PC-9 (cell line): ENCODE data around the gene TBRG4. TPM values are rescaled to one million over a fixed set of nuclear protein-coding genes. Genes with fewer than 3 reads are reported as not detected.

Source experiments
- BruUV-seq: library from RNA; stranded (reverse); fragments of 400-500 nt; replicated peaks from 2 replicates; lab custom pipeline; 2021; lab: Mats Ljungman, UMichigan
- CTCF ChIA-PET: fragments of 300-600 bp; sonication (Branson Sonifier 250); formaldehyde crosslinking; loops from one replicate; lab custom pipeline; 2022; ENCODE audit warnings: antibody characterized with exemption; lab: Charles Lee
- POLR2A ChIA-PET: fragments of 300-600 bp; sonication (Branson Sonifier 250); formaldehyde crosslinking; loops from one replicate; lab custom pipeline; 2022; ENCODE audit warnings: antibody characterized with exemption; ENCODE audit not compliant: unreplicated experiment; lab: Charles Lee
- DNase-seq, 2 experiments: peaks; one replicate each; pipeline versions ENCODE4 v3.0.0 to v3.0.0-alpha.2; 2015 to 2022; ENCODE audit warnings: mixed read lengths in 1 of 2
- H2AFZ ChIP-seq: fragments of 200-600 bp; sonication (generic); 2 replicates; pipeline ENCODE4 v1.8.1; 2017; ENCODE audit warnings: antibody characterized with exemption
- H3F3A ChIP-seq: fragments of 200-600 bp; sonication (generic); 2 replicates; pipeline ENCODE4 v1.8.1; 2017; ENCODE audit warnings: antibody characterized with exemption, mild to moderate bottlenecking, low read depth; ENCODE audit not compliant: insufficient read depth
- H3K27ac ChIP-seq: fragments of 200-600 bp; sonication (generic); 2 replicates; pipeline ENCODE4 v1.6.1; 2016; ENCODE audit warnings: mixed run types
- H3K27me3 ChIP-seq: fragments of 200-600 bp; sonication (generic); 2 replicates; pipeline ENCODE4 v1.6.1; 2016; ENCODE audit warnings: low read depth, mixed run types; ENCODE audit not compliant: insufficient read depth
- H3K36me3 ChIP-seq: fragments of 200-600 bp; sonication (generic); 2 replicates; pipeline ENCODE4 v1.6.1; 2016; ENCODE audit warnings: low read depth, mixed run types
- H3K4me1 ChIP-seq: fragments of 200-600 bp; sonication (generic); replicated peaks from 2 replicates; pipeline ENCODE4 v1.6.1; 2016; ENCODE audit warnings: mixed run types; ENCODE audit not compliant: insufficient read depth
- H3K4me2 ChIP-seq: fragments of 200-600 bp; sonication (generic); 2 replicates; pipeline ENCODE4 v1.6.1; 2017; ENCODE audit warnings: mixed run types
- H3K4me3 ChIP-seq: fragments of 200-600 bp; sonication (generic); 2 replicates; pipeline ENCODE4 v1.6.1; 2016; ENCODE audit warnings: mixed run types
- H3K79me2 ChIP-seq: fragments of 200-600 bp; sonication (generic); 2 replicates; pipeline ENCODE4 v1.6.1; 2017; ENCODE audit warnings: low read depth, mixed run types
- H3K9me2 ChIP-seq: fragments of 200-600 bp; sonication (generic); 2 replicates; pipeline ENCODE4 v1.8.1; 2017; ENCODE audit warnings: mild to moderate bottlenecking; ENCODE audit not compliant: insufficient read depth
- H3K9me3 ChIP-seq: fragments of 200-600 bp; sonication (generic); 2 replicates; pipeline ENCODE4 v1.8.1; 2016; ENCODE audit warnings: low read depth; ENCODE audit not compliant: insufficient read depth
- H4K20me1 ChIP-seq: fragments of 200-600 bp; sonication (generic); 2 replicates; pipeline ENCODE4 v1.8.1; 2017; ENCODE audit not compliant: insufficient read depth
- EZH2 ChIP-seq: fragments of 200-600 bp; sonication (generic); IDR thresholded peaks from 2 replicates; pipeline ENCODE4 v1.8.0; 2017; ENCODE audit warnings: antibody characterized with exemption, low read depth
- intact Hi-C: fragments of 100-400 bp; cut with micrococcal nuclease; formaldehyde crosslinking; loops from one replicate; pipeline ENCODE4 v1.10.0; 2022; ENCODE audit not compliant: unreplicated experiment
- total RNA-seq: library from RNA; stranded (reverse); gene quantifications from 2 replicates; pipeline ENCODE4 v1.2.3, GENCODE V29; 2021
- TF ChIP-seq, protein P1 (sequence below): fragments of 200-600 bp; sonication (generic); conservative IDR thresholded peaks from 2 replicates; pipeline ENCODE4 v1.6.1; 2017; ENCODE audit warnings: mixed run types, antibody characterized with exemption, mild to moderate bottlenecking, moderate library complexity

TBRG4 gene
- total RNA-seq, 1 experiment from 2014 or later, result 120 TPM

DNA sequence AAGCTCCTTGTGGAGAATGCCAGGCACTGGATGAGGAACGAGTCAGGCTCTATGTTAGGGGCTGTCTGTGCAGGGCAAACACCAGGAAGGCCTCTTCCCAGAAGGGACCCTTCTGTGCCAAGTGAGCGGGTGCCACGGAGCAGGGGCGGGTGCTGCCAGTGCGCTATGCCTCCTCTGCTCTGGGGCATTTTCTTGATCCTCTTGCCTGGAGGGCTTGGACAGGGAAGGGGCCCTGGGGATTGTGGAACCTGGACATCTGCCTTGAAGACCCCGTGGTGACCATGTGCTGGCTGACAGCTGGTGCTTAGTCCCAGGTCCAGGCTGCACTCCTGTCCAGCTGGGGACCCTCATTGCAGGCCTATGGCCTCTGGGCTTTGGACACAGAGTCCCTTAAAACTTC is 15.4 kb upstream of the TBRG4 start:
- ChIA-PET POLR2A (no interaction called here), CTCF (interaction anchor here (0.6 kb wide), 1 partner anchor 270 kb away, joined by 3 read pairs; no protein-coding TSS in a partner anchor)
- H3K4me1 ChIP-seq, result no peaks in the 10 kb centered on the region
- H3K27me3 ChIP-seq, result peaks cover 6% of the 10 kb centered on the region
- H3K9me3 ChIP-seq, result no peaks in the 10 kb centered on the region
- H3K4me2 ChIP-seq, result no peak overlapping the region
- H4K20me1 ChIP-seq, result no peaks in the 10 kb centered on the region
- H2AFZ ChIP-seq, result no peak overlapping the region
- no TSS peak for BruUV-seq
- intact Hi-C loops, result no loop called here
- no peak overlapping the region for H3K27ac ChIP-seq
- H3K4me3 ChIP-seq, result no peak overlapping the region
- H3K79me2 ChIP-seq, result no peaks in the 10 kb centered on the region
- DNase-seq, result no peak
- H3K36me3 ChIP-seq, result no peaks in the 10 kb centered on the region
- H3K9me2 ChIP-seq, result no peaks in the 10 kb centered on the region
- no peak for TF ChIP-seq EZH2
- TF ChIP-seq, protein P1, sequence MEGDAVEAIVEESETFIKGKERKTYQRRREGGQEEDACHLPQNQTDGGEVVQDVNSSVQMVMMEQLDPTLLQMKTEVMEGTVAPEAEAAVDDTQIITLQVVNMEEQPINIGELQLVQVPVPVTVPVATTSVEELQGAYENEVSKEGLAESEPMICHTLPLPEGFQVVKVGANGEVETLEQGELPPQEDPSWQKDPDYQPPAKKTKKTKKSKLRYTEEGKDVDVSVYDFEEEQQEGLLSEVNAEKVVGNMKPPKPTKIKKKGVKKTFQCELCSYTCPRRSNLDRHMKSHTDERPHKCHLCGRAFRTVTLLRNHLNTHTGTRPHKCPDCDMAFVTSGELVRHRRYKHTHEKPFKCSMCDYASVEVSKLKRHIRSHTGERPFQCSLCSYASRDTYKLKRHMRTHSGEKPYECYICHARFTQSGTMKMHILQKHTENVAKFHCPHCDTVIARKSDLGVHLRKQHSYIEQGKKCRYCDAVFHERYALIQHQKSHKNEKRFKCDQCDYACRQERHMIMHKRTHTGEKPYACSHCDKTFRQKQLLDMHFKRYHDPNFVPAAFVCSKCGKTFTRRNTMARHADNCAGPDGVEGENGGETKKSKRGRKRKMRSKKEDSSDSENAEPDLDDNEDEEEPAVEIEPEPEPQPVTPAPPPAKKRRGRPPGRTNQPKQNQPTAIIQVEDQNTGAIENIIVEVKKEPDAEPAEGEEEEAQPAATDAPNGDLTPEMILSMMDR, result no peak
- H3F3A ChIP-seq, result no peaks in the 10 kb centered on the region

DNA sequence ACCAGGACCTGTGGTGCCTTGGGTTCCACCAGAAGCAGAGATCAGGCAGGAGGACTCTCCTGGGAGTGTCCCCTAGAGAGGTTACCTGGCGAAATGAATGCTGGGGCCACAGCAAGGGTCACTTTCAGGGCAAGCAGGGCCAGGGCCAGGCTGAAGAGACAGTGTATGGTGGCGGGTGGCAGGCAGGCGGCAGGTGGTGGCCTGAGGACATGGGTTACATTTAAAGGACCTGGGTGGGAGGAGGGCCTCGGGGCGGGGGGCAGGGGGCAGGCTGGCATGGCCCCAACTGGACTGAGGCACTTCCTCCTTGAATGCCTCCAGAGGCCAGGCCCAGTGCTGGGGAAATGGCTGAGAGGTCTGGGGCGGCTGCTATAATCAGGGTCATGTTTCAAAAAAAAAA is 14.7 kb upstream of the TBRG4 start:
- CTCF ChIA-PET, result no interaction called here
- Histone ChIP-seq H3F3A (no peaks in the 10 kb centered on the region), H4K20me1 (no peaks in the 10 kb centered on the region), H3K27ac (no peak overlapping the region), H2AFZ (no peak overlapping the region), H3K9me2 (no peaks in the 10 kb centered on the region), H3K27me3 (peaks cover 6% of the 10 kb centered on the region), H3K9me3 (no peaks in the 10 kb centered on the region), H3K4me3 (no peak overlapping the region), H3K4me1 (no peaks in the 10 kb centered on the region), H3K4me2 (no peak overlapping the region), H3K36me3 (no peaks in the 10 kb centered on the region), H3K79me2 (no peaks in the 10 kb centered on the region)
- intact Hi-C loops, result no loop called here
- POLR2A ChIA-PET, result no interaction called here
- DNase-seq, result no peak
- TF ChIP-seq, protein P1, result no peak
- TF ChIP-seq EZH2, result no peak
- no TSS peak for BruUV-seq

DNA sequence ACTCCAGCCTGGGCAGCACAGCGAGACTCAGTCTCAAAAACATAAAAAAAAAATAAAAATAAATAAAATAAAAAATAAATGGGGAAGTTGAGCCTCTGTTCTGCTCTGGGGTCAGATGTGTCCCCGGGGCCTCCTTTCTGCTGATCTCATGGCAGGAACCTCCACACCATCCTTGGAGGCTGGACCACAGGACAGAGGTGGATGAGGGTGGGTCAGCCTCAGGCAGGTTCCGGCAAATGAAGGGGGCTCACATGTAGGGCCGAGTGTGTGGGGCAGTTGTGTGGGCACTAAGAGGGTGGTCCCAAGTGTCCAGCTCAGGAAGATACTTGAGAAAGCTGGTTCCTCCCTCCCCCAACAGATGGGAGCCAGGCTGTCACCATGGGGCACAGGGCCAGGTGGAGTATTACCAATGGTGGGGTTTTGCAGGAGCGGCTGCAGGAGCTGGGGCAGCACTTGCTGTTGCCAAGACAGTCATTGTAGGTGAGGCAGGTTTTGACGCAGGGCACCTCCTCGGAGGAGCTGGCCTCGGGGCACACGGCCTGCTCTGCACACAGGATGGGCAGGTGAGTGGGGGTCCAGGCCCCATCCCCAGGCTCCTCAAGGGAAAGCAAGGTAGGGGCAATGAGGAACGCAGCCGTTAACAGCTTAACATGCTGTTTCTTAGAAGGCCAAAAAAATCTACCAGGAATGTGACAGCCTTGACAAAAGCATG is 13.9 kb upstream of the TBRG4 start:
- no TSS peak for BruUV-seq
- ChIA-PET CTCF (interaction anchor here (0.5 to 0.6 kb wide), 2 partner anchors 415 to 874 kb away, joined by 6 to 17 read pairs; no protein-coding TSS in a partner anchor), POLR2A (no interaction called here)
- Histone ChIP-seq H3K27ac (no peak overlapping the region), H2AFZ (no peak overlapping the region), H3K9me2 (no peaks in the 10 kb centered on the region), H3K27me3 (peaks cover under 1% of the 10 kb centered on the region), H3K36me3 (no peaks in the 10 kb centered on the region), H3K4me1 (no peaks in the 10 kb centered on the region), H4K20me1 (no peaks in the 10 kb centered on the region), H3K4me3 (no peak overlapping the region), H3K79me2 (no peaks in the 10 kb centered on the region), H3K9me3 (no peaks in the 10 kb centered on the region), H3K4me2 (no peak overlapping the region), H3F3A (no peaks in the 10 kb centered on the region)
- intact Hi-C loops, result no loop called here
- no peak for TF ChIP-seq EZH2
- TF ChIP-seq, protein P1, result no peak
- no peak for DNase-seq
